GM19238 (cell line): Measurements from ENCODE around the gene SERPINI2.
"Not testable (repeated sequence)": the region's sequence is repeated elsewhere in the genome, so short reads cannot be mapped to it uniquely, and the experiment has no call there.

Source experiments
- DNase-seq: peaks from one replicate; pipeline ENCODE4 v3.0.0; 2011; ENCODE audit warnings: low spot score; ENCODE audit not compliant: insufficient read length

The SERPINI2 gene

GRCh38 chr3:167450195-167450594 lies 23.6 kb downstream of the SERPINI2 start:
- DNase-seq: no peak

- DNase-seq: no peak
These were observed 28.4 kb downstream of the SERPINI2 start for GRCh38 chr3:167445491-167445890.

DNA sequence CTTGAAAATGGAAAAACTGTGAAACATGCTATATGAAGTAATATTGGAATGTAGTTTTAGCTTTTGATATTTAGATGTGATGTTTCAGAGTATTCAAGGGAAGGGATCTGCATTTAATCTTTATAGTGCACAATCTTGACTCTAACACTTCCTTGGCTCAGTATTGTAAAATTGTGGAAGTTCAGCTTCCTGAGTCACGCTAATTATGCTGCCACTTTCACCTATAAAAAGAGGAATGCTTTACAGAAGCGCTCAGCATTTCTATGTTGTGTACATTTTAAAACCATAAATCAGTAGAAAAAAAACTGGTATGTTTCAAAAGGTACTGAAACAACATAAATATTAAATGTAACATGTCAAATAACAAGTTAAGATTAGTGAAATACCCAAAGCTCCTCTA lies 32.6 kb downstream of the SERPINI2 start:
- no peak for DNase-seq

GRCh38 chr3:167437428-167438139 lies 36.3 kb downstream of the SERPINI2 start:
- DNase-seq: no peak

DNA sequence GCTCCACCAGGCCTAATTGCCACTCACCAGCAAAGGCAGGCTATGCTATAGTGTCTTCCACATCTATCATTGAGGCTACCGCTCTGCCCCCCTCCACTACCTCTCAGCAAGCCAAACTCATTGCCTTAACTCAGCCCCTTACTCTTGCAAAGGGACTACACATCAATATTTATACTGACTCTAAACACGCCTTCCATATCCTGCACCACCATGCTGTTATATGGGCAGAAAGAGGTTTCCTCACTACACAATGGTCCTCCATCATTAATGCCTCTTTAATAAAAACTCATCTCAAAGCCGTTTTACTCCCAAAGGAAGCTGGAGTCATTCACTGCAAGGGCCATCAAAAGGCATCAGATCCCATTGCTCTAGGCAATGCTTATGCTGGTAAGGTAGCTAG lies 46.9 kb downstream of the SERPINI2 start:
- not testable (repeated sequence) for DNase-seq

GRCh38 chr3:167422396-167422795 lies 51.4 kb downstream of the SERPINI2 start:
- not testable (repeated sequence) for DNase-seq

DNA sequence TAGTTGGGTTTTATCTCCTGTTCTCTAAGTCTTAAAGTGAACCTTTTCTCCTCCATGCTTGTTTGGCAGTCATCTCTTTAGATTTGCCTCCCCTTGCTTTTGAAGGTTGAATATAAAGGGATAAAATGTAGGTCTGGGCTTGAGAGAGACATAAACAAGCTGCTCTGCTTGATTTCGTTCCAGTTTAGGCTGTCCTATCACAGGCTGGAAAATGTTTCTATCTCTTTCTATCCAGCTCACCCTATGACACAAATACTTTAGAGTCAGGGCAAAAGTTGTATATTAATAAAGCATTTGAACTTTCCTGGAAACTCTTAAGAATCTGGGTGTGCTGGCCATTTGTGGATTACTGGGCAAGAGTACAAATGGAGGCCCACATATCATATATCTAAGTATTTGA lies 64.2 kb downstream of the SERPINI2 start:
- no peak for DNase-seq

GRCh38 chr3:167406876-167407492 lies 66.9 kb downstream of the SERPINI2 start:
- no peak for DNase-seq

GRCh38 chr3:167397826-167398225 lies 76.0 kb downstream of the SERPINI2 start:
- no peak for DNase-seq

GRCh38 chr3:167396075-167396474 lies 77.8 kb downstream of the SERPINI2 start:
- no peak for DNase-seq

DNA sequence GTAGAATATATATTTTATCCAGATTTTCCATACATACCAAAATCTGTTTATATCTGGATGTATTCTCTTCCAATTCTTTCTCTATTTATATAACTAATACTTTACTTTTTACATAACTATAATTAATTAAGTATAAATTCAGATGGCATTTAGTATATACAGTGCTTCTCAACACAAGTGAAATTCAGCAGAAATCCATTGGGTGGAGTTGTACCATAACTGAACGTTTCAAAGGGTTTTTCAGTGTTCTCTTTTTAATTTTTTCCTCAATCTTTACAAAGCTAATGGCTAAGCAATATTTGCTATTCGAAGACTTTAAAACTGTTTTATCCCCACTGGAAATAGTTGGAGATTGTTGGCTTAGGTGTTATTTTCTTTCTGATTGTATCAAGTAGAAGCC lies 79.8 kb downstream of the SERPINI2 start:
- no peak for DNase-seq
